ENCODE measurements around the gene HERPUD1.

DNA sequence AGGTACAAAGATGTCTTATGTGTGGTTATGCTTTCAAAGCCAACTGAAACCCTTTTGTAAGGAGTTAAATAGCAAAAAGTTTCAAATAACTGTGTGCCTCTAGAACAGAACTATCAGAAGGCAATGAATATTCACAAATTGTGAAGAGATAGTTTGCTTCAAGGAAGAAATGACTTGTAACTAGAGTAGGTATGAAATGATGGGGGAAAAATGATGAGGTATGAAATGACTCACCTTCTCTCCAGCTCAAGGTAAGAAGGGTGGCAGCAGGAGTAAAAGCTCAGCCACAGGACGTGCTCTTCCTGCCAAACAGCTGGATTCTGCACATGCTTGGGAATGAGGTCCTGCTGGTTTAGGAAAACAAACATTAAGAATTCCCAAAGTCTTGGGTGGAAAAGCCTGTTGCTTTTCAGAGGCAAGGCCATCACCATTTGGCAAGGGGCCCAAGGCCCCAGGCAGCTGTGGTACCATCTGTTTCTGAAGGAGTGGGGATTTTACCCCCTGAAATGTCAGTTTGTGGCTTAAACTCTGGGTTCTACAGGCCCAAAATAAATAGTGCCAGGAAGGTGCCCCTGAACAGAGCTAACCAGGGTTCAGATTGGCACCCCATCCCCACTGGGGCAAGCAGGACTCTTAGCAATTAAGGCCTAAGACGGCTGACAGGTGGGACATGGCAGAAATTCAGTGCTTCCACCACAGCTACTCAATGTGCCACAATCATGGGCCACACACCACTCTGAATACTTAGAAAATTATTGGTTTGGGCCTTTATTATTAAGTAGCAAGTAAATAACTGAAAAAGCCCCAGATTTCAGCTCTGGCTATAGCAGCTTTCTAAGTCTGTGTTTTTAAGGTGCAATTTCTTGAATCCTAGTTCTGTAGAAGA lies 13.3 kb downstream of the HERPUD1 start:
- TF ChIP-seq, protein P1, sequence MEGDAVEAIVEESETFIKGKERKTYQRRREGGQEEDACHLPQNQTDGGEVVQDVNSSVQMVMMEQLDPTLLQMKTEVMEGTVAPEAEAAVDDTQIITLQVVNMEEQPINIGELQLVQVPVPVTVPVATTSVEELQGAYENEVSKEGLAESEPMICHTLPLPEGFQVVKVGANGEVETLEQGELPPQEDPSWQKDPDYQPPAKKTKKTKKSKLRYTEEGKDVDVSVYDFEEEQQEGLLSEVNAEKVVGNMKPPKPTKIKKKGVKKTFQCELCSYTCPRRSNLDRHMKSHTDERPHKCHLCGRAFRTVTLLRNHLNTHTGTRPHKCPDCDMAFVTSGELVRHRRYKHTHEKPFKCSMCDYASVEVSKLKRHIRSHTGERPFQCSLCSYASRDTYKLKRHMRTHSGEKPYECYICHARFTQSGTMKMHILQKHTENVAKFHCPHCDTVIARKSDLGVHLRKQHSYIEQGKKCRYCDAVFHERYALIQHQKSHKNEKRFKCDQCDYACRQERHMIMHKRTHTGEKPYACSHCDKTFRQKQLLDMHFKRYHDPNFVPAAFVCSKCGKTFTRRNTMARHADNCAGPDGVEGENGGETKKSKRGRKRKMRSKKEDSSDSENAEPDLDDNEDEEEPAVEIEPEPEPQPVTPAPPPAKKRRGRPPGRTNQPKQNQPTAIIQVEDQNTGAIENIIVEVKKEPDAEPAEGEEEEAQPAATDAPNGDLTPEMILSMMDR (IDR thresholded peaks at IDR 0.05; ENCODE audit: low read length) = no peak
- no peak for TF ChIP-seq EZH2 (optimal IDR thresholded peaks at IDR 0.05; ENCODE audit: low read depth, low read length)
- TF ChIP-seq EZH2phosphoT487 (IDR thresholded peaks at IDR 0.05; ENCODE audit: low read length) = no peak

Measured in MM.1S (cell line).